ENCODE data around the gene COMMD3. TPM values are rescaled to one million over a fixed set of nuclear protein-coding genes. Genes with fewer than 3 reads are reported as not detected.
A peak's percentile ranks its signal among the peaks of the same experiment; 100 is the strongest.

Gene COMMD3
- total and polyA plus RNA-seq, 9 of the 15 experiments (the other 6 are each of a cell fraction or from before 2014, with no cell fraction given): 50.7 to 217 (median 80.1) TPM

DNA sequence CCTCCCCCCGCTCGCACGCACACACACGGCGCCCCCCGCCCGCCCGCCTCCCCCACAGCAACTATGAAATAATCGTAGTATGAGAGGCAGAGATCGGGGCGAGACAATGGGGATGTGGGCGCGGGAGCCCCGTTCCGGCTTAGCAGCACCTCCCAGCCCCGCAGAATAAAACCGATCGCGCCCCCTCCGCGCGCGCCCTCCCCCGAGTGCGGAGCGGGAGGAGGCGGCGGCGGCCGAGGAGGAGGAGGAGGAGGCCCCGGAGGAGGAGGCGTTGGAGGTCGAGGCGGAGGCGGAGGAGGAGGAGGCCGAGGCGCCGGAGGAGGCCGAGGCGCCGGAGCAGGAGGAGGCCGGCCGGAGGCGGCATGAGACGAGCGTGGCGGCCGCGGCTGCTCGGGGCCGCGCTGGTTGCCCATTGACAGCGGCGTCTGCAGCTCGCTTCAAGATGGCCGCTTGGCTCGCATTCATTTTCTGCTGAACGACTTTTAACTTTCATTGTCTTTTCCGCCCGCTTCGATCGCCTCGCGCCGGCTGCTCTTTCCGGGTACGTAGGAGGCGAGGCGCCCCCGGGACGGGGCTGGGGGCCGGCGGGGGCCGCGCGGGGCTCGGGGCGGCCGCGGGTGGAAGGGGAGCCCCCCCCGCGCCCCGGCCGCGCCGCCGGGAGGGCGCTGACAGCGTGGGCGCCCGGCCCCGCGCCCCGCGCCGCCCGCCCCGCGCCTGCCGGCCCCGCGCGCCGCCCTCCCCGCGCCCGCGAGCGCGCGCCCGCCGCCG is 5.2 kb downstream of the COMMD3 start (continued):
- TF ChIP-seq, protein P1, sequence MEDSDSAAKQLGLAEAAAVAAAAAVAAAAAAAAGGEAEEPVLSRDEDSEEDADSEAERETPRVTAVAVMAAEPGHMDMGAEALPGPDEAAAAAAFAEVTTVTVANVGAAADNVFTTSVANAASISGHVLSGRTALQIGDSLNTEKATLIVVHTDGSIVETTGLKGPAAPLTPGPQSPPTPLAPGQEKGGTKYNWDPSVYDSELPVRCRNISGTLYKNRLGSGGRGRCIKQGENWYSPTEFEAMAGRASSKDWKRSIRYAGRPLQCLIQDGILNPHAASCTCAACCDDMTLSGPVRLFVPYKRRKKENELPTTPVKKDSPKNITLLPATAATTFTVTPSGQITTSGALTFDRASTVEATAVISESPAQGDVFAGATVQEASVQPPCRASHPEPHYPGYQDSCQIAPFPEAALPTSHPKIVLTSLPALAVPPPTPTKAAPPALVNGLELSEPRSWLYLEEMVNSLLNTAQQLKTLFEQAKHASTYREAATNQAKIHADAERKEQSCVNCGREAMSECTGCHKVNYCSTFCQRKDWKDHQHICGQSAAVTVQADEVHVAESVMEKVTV (CRISPR knock-in tag; IDR thresholded peaks at IDR 0.05): peak; percentile 33; the same call in 1 of the 2 replicates
- TF ChIP-seq, protein P2, sequence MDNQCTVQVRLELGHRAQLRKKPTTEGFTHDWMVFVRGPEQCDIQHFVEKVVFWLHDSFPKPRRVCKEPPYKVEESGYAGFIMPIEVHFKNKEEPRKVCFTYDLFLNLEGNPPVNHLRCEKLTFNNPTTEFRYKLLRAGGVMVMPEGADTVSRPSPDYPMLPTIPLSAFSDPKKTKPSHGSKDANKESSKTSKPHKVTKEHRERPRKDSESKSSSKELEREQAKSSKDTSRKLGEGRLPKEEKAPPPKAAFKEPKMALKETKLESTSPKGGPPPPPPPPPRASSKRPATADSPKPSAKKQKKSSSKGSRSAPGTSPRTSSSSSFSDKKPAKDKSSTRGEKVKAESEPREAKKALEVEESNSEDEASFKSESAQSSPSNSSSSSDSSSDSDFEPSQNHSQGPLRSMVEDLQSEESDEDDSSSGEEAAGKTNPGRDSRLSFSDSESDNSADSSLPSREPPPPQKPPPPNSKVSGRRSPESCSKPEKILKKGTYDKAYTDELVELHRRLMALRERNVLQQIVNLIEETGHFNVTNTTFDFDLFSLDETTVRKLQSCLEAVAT (IDR thresholded peaks at IDR 0.05): peak in 1 of 2 experiments; percentile 80; a peak in 2 of 4 replicates
- TF ChIP-seq ERF (CRISPR knock-in tag; IDR thresholded peaks at IDR 0.05) (peak; percentile 88; the same call in 1 of the 2 replicates), POLR2A (conservative IDR thresholded peaks at IDR 0.05) (peak; percentile 82), SREBF1 (IDR thresholded peaks at IDR 0.05; ENCODE audit: borderline replicate concordance, low read depth, low read length) (no peak), FOXJ2 (tag; IDR thresholded peaks at IDR 0.05) (0 out of 2 replicates have a peak, but pooled peaks have one; percentile 51), POLR2G (IDR thresholded peaks at IDR 0.05; ENCODE audit: low read depth, low read length) (peak; percentile 92), POLR2AphosphoS2 (IDR thresholded peaks at IDR 0.05; ENCODE audit: low read length) (peak; percentile 54; the same call in 1 of the 2 replicates), PRPF4 (IDR thresholded peaks at IDR 0.05; ENCODE audit: insufficient read depth, low read depth, low read length, poor library complexity, severe bottlenecking) (peak; percentile 65)
- TF ChIP-seq, protein P3, sequence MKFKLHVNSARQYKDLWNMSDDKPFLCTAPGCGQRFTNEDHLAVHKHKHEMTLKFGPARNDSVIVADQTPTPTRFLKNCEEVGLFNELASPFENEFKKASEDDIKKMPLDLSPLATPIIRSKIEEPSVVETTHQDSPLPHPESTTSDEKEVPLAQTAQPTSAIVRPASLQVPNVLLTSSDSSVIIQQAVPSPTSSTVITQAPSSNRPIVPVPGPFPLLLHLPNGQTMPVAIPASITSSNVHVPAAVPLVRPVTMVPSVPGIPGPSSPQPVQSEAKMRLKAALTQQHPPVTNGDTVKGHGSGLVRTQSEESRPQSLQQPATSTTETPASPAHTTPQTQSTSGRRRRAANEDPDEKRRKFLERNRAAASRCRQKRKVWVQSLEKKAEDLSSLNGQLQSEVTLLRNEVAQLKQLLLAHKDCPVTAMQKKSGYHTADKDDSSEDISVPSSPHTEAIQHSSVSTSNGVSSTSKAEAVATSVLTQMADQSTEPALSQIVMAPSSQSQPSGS (CRISPR knock-in tag; IDR thresholded peaks at IDR 0.05): no peak
- TF ChIP-seq, protein P4, sequence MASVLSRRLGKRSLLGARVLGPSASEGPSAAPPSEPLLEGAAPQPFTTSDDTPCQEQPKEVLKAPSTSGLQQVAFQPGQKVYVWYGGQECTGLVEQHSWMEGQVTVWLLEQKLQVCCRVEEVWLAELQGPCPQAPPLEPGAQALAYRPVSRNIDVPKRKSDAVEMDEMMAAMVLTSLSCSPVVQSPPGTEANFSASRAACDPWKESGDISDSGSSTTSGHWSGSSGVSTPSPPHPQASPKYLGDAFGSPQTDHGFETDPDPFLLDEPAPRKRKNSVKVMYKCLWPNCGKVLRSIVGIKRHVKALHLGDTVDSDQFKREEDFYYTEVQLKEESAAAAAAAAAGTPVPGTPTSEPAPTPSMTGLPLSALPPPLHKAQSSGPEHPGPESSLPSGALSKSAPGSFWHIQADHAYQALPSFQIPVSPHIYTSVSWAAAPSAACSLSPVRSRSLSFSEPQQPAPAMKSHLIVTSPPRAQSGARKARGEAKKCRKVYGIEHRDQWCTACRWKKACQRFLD (CRISPR knock-in tag; IDR thresholded peaks at IDR 0.05): 0 out of 2 replicates have a peak, but pooled peaks have one; percentile 2

All from K562 (cell line).